ENCODE measurements around the gene STRN.
"Not testable (repeated sequence)": the region's sequence is repeated elsewhere in the genome, so short reads cannot be mapped to it uniquely, and the experiment has no call there.

The STRN gene

GRCh38 chr2:36963734-36964133, 2.6 kb downstream of the STRN start:
- DNase-seq: no peak

GRCh38 chr2:36963106-36963505, 3.2 kb downstream of the STRN start:
- DNase-seq: no peak

GRCh38 chr2:36960773-36961172, 5.6 kb downstream of the STRN start:
- DNase-seq: no peak

GRCh38 chr2:36960005-36960675, 6.2 kb downstream of the STRN start:
- DNase-seq: no peak

GRCh38 chr2:36954977-36955607, 11.2 kb downstream of the STRN start:
- DNase-seq: no peak

GRCh38 chr2:36952748-36953197, 13.6 kb downstream of the STRN start:
- DNase-seq: no peak

GRCh38 chr2:36951574-36951973, 14.8 kb downstream of the STRN start:
- DNase-seq: no peak

- no peak for DNase-seq
These were observed 15.3 kb downstream of the STRN start for GRCh38 chr2:36951027-36951518.

- DNase-seq: no peak
These were observed 16.5 kb downstream of the STRN start for GRCh38 chr2:36949845-36950244.

- DNase-seq: not testable (repeated sequence)
These were observed 21.1 kb downstream of the STRN start for GRCh38 chr2:36945240-36945639.

GRCh38 chr2:36941867-36942266, 24.5 kb downstream of the STRN start:
- no peak for DNase-seq

- DNase-seq: not testable (repeated sequence)
These were observed 29.8 kb downstream of the STRN start for GRCh38 chr2:36936526-36936925.

GRCh38 chr2:36931688-36932087, 34.6 kb downstream of the STRN start:
- DNase-seq: not testable (repeated sequence)

- DNase-seq: not testable (repeated sequence)
These were observed 35.4 kb downstream of the STRN start for GRCh38 chr2:36930787-36931410.

- DNase-seq: not testable (repeated sequence)
These were observed 39.9 kb downstream of the STRN start for GRCh38 chr2:36926175-36927132.

GRCh38 chr2:36922629-36923028, 43.7 kb downstream of the STRN start:
- not testable (repeated sequence) for DNase-seq

- DNase-seq: no peak
These were observed 44.4 kb downstream of the STRN start for GRCh38 chr2:36921984-36922383.

- no peak for DNase-seq
These were observed 47.1 kb downstream of the STRN start for GRCh38 chr2:36919041-36919837.

GRCh38 chr2:36918307-36918706, 48.0 kb downstream of the STRN start:
- no peak for DNase-seq

- DNase-seq: no peak
These were observed 50.7 kb downstream of the STRN start for GRCh38 chr2:36915627-36916026.

GRCh38 chr2:36912695-36913094, 53.6 kb downstream of the STRN start:
- no peak for DNase-seq

- no peak for DNase-seq
These were observed 55.3 kb downstream of the STRN start for GRCh38 chr2:36911012-36911411.
